Measurements from ENCODE around the gene MFSD2A. TPM values are rescaled to one million over a fixed set of nuclear protein-coding genes. Genes with fewer than 3 reads are reported as not detected.

MFSD2A gene
- total RNA-seq, 1 experiment from 2014 or later, result 2.2 TPM

DNA sequence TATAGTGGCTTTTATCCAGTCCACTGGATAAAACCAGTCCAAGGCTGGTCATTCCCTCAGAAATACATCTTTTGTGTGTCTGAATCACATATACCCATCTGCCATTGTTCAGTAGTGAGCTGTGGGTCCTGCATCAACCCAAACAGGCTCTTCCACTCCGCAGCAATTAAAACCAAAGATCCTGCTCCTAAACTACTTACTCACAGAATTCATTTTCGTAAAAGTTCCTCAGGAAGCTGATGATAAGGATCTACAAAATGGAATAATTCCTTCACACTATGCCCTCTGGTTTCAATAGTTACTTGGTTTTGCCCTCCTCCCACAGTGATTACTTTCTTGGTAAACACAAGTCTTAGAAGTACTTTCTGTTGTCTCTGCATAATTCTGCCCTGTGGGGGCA is 5.1 kb upstream of the MFSD2A start:
- peaks cover 2% of the 10 kb centered on the region for H3K27me3 Mint-ChIP-seq (ENCODE audit: insufficient read depth, unreplicated experiment)
- H3K4me1 Mint-ChIP-seq (ENCODE audit: low read depth, unreplicated experiment), result no peaks in the 10 kb centered on the region
- no peaks in the 10 kb centered on the region for H3K9me3 Mint-ChIP-seq (ENCODE audit: unreplicated experiment)
- no peaks in the 10 kb centered on the region for H3K4me1 ChIP-seq
- no peaks in the 10 kb centered on the region for H3K36me3 Mint-ChIP-seq (ENCODE audit: insufficient read depth, unreplicated experiment)
- no peaks in the 10 kb centered on the region for H3K27me3 ChIP-seq (replicated peaks; ENCODE audit: control insufficient read depth, insufficient read depth, low read length)
- no peaks in the 10 kb centered on the region for H3K9me3 ChIP-seq
- TF ChIP-seq, protein P1, sequence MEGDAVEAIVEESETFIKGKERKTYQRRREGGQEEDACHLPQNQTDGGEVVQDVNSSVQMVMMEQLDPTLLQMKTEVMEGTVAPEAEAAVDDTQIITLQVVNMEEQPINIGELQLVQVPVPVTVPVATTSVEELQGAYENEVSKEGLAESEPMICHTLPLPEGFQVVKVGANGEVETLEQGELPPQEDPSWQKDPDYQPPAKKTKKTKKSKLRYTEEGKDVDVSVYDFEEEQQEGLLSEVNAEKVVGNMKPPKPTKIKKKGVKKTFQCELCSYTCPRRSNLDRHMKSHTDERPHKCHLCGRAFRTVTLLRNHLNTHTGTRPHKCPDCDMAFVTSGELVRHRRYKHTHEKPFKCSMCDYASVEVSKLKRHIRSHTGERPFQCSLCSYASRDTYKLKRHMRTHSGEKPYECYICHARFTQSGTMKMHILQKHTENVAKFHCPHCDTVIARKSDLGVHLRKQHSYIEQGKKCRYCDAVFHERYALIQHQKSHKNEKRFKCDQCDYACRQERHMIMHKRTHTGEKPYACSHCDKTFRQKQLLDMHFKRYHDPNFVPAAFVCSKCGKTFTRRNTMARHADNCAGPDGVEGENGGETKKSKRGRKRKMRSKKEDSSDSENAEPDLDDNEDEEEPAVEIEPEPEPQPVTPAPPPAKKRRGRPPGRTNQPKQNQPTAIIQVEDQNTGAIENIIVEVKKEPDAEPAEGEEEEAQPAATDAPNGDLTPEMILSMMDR (IDR thresholded peaks at IDR 0.05; ENCODE audit: insufficient read depth in 1 of 2, low read depth in 1 of 2, low read length in 1 of 2, severe bottlenecking in 1 of 2, unreplicated experiment in 1 of 2), result no peak
- ChIA-PET POLR2A (no interaction called here), CTCF (no interaction called here)
- no peaks in the 10 kb centered on the region for H3K36me3 ChIP-seq (ENCODE audit: control insufficient read depth, insufficient read depth, low read length)
- DNase-seq, result no peak
- H3K4me3 Mint-ChIP-seq (ENCODE audit: unreplicated experiment), result no peak overlapping the region
- no TSS peak for BruUV-seq (replicated peaks)
- H3K4me3 ChIP-seq (ENCODE audit: low read depth, low read length), result no peak overlapping the region
- no peak overlapping the region for H3K27ac Mint-ChIP-seq (ENCODE audit: unreplicated experiment)
- intact Hi-C loops (cut with micrococcal nuclease; ENCODE audit: unreplicated experiment), result no loop called here

DNA sequence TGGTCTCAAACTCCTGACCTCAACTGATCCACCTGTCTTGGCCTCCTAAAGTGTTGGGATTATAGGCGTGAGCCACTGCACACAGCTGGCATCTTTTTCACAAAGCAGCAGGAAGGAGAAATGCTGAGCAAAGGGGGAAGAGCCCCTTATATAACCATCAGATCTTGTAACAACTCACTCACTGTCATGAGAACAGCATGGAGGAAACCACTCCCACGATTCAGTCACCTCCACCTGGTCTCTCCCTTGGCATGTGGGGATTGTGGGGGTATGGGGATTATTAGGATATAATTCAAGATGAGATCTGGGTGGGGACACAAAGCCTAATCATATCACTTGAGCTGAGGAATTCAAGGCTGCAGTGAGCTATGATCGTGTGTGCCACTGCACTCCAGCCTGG is 3.0 kb upstream of the MFSD2A start:
- no peaks in the 10 kb centered on the region for H3K9me3 Mint-ChIP-seq (ENCODE audit: unreplicated experiment)
- no TSS peak for BruUV-seq (replicated peaks)
- Histone ChIP-seq H3K4me3 (ENCODE audit: low read depth, low read length) (no peak overlapping the region), H3K36me3 (ENCODE audit: control insufficient read depth, insufficient read depth, low read length) (no peaks in the 10 kb centered on the region), H3K27me3 (replicated peaks; ENCODE audit: control insufficient read depth, insufficient read depth, low read length) (no peaks in the 10 kb centered on the region), H3K4me1 (no peaks in the 10 kb centered on the region), H3K9me3 (no peaks in the 10 kb centered on the region)
- no peak for DNase-seq
- no peak overlapping the region for H3K27ac Mint-ChIP-seq (ENCODE audit: unreplicated experiment)
- ChIA-PET CTCF (no interaction called here), POLR2A (no interaction called here)
- no peak overlapping the region for H3K4me3 Mint-ChIP-seq (ENCODE audit: unreplicated experiment)
- no peaks in the 10 kb centered on the region for H3K36me3 Mint-ChIP-seq (ENCODE audit: insufficient read depth, unreplicated experiment)
- peaks cover 2% of the 10 kb centered on the region for H3K27me3 Mint-ChIP-seq (ENCODE audit: insufficient read depth, unreplicated experiment)
- no peaks in the 10 kb centered on the region for H3K4me1 Mint-ChIP-seq (ENCODE audit: low read depth, unreplicated experiment)
- TF ChIP-seq, protein P1 (IDR thresholded peaks at IDR 0.05; ENCODE audit: insufficient read depth in 1 of 2, low read depth in 1 of 2, low read length in 1 of 2, severe bottlenecking in 1 of 2, unreplicated experiment in 1 of 2), result no peak
- intact Hi-C loops (cut with micrococcal nuclease; ENCODE audit: unreplicated experiment), result no loop called here

DNA sequence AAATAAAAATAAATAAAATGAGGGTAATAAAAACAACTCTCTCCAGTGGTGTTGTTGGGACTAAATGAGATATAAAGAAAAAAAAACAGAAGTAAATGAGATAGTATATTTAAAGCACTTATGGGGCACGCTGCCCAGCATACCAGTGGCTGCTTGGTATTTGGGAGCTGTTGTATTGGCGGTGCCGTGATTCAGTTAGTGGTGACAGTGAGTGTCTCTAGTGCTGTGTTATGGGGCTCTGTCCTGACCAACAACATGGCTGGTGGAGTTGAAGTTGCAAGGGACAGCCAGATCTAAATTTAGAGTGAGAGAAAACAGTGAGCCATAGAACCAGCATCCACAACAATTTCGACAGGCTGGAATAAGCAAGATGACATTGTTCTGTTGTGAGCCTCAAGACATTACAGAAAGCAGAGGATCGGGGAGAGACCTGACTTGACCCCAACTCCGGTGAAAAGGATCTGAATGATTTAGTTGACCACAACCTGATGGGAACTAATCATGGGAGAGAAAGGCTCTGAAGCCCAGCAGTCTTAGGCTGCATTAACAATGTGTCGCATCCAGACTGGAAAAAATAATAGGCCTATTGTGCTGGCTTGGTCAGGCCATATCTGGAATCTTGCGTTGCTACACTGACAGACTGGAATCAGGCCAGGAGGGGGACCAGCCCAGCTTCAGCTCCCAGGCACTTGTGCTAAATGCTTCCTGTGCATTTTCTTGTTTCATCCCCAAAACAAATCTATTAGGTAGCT is 2.4 kb upstream of the MFSD2A start:
- H3K4me3 Mint-ChIP-seq (ENCODE audit: unreplicated experiment), result no peak overlapping the region
- Histone ChIP-seq H3K36me3 (ENCODE audit: control insufficient read depth, insufficient read depth, low read length) (no peaks in the 10 kb centered on the region), H3K9me3 (no peaks in the 10 kb centered on the region), H3K27me3 (replicated peaks; ENCODE audit: control insufficient read depth, insufficient read depth, low read length) (no peaks in the 10 kb centered on the region), H3K4me3 (ENCODE audit: low read depth, low read length) (no peak overlapping the region), H3K4me1 (no peaks in the 10 kb centered on the region)
- DNase-seq, result no peak
- intact Hi-C loops (cut with micrococcal nuclease; ENCODE audit: unreplicated experiment), result no loop called here
- no peaks in the 10 kb centered on the region for H3K36me3 Mint-ChIP-seq (ENCODE audit: insufficient read depth, unreplicated experiment)
- TF ChIP-seq, protein P1 (IDR thresholded peaks at IDR 0.05; ENCODE audit: insufficient read depth in 1 of 2, low read depth in 1 of 2, low read length in 1 of 2, severe bottlenecking in 1 of 2, unreplicated experiment in 1 of 2), result no peak
- no peaks in the 10 kb centered on the region for H3K9me3 Mint-ChIP-seq (ENCODE audit: unreplicated experiment)
- no TSS peak for BruUV-seq (replicated peaks)
- peaks cover 2% of the 10 kb centered on the region for H3K27me3 Mint-ChIP-seq (ENCODE audit: insufficient read depth, unreplicated experiment)
- no peak overlapping the region for H3K27ac Mint-ChIP-seq (ENCODE audit: unreplicated experiment)
- CTCF ChIA-PET, result interaction anchor here (1.0 kb wide), 1 partner anchor 50 kb away, joined by 4 read pairs; no protein-coding TSS in a partner anchor
- H3K4me1 Mint-ChIP-seq (ENCODE audit: low read depth, unreplicated experiment), result no peaks in the 10 kb centered on the region
- POLR2A ChIA-PET, result interaction anchor here (0.7 kb wide), 1 partner anchor 12 kb away, joined by 3 read pairs; no protein-coding TSS in a partner anchor
